ENCODE data around the gene SMAD1.

DNA sequence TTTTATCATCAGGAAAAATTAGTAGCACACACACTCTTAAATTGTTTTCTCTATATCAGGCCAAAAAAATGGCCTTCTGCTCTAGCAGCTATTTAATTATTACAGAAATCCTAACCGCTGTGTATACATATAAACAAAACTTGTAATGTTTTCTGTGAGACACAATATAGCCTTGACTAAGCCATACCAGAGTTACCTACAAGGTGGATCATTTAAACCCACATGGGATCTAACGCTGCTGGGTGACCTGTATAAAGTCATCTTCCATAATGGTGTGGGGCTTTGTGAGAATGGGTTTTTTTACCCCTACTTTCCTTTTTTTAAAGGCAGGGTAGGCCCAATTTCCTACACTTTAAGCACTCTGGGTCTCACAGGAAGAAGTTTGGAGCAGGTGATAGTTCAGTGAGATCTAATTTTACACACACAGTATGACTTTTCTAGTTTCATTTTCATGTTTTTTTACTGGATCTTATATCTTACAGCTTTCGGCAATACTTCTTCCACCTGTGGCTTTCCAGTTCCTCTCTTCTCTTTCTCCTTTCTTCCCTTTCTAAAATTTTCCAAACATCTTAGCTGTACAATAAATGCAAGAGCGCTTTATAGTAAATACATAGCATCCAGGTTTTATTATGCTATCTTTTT, 70.6 kb downstream of the SMAD1 start:
- TF ChIP-seq CTCF (IDR thresholded peaks at IDR 0.05) (no peak), POLR2A (IDR thresholded peaks at IDR 0.05) (no peak)
